Neural progenitor cell (in vitro differentiated cells): ENCODE measurements around the gene TUBB2B.

Source experiments
- EZH2 ChIP-seq: fragments of 200-600 bp; sonication (generic); IDR thresholded peaks from 2 replicates; pipeline ENCODE4 v1.6.1; 2017; ENCODE audit warnings: antibody characterized with exemption, mild to moderate bottlenecking, moderate library complexity
- EZH2phosphoT487 ChIP-seq: fragments of 200-600 bp; sonication (generic); IDR thresholded peaks from 2 replicates; pipeline ENCODE4 v1.6.1; 2017; ENCODE audit warnings: antibody characterized with exemption
- TF ChIP-seq, protein P1 (sequence below): fragments of 200-600 bp; sonication (generic); IDR thresholded peaks from 2 replicates; pipeline ENCODE4 v1.5.1; 2017; ENCODE audit warnings: antibody characterized with exemption, mild to moderate bottlenecking

DNA sequence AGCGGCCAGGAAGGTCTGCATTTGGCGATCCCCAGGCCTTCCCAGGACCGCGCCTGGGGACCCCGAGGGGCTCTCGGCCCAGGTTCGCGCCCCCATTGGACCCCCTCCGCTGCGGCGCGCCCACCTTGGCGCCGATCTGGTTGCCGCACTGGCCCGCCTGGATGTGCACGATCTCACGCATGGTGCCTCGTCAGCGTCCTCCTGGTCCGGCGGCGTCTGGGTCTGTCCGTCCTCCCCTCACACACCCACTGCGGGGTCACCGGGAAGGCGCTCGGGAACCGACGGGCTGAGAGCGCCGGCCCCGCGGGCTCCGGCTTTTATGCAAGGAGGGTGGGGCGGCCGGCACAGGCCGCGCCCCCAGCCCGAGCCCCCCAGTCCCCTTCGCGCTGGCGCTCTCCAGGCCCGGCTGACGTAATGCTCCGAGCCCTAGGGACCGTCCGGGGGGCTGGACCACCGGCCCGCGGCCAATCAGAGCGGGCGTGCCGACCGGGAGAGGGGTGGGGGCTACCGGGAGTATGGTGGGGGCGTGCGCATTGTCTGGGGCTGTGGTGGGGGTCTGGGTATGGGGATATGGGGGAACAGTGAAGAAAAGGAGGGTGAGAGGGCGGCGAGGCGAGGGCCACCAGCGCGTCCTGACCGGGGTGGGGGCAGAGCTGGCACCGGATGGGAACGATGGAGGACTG is at the start of gene TUBB2B:
- TF ChIP-seq, protein P1, sequence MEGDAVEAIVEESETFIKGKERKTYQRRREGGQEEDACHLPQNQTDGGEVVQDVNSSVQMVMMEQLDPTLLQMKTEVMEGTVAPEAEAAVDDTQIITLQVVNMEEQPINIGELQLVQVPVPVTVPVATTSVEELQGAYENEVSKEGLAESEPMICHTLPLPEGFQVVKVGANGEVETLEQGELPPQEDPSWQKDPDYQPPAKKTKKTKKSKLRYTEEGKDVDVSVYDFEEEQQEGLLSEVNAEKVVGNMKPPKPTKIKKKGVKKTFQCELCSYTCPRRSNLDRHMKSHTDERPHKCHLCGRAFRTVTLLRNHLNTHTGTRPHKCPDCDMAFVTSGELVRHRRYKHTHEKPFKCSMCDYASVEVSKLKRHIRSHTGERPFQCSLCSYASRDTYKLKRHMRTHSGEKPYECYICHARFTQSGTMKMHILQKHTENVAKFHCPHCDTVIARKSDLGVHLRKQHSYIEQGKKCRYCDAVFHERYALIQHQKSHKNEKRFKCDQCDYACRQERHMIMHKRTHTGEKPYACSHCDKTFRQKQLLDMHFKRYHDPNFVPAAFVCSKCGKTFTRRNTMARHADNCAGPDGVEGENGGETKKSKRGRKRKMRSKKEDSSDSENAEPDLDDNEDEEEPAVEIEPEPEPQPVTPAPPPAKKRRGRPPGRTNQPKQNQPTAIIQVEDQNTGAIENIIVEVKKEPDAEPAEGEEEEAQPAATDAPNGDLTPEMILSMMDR = no peak
- no peak for TF ChIP-seq EZH2phosphoT487
- TF ChIP-seq EZH2 = no peak
